Neural crest cell (in vitro differentiated cells): ENCODE data around the gene GREB1L. TPM values are rescaled to one million over a fixed set of nuclear protein-coding genes. Genes with fewer than 3 reads are reported as not detected.
A peak's percentile ranks its signal among the peaks of the same experiment; 100 is the strongest.

Experiments
- DNase-seq: peaks from one replicate; pipeline ENCODE4 v3.0.0; 2021; ENCODE audit warnings: low read depth, mixed read lengths, low spot score
- H3K27ac Mint-ChIP-seq: one replicate; pipeline ENCODE4 v1.8.0; 2021; ENCODE audit warnings: mild to moderate bottlenecking, mixed read lengths; ENCODE audit not compliant: unreplicated experiment
- H3K27me3 Mint-ChIP-seq: 2 replicates; pipeline ENCODE4 v1.8.0; 2021; ENCODE audit warnings: low read depth, mild to moderate bottlenecking, mixed read lengths
- H3K36me3 Mint-ChIP-seq: 2 replicates; pipeline ENCODE4 v1.8.0; 2021; ENCODE audit warnings: low read depth, mild to moderate bottlenecking, mixed read lengths
- H3K4me1 Mint-ChIP-seq: 2 replicates; pipeline ENCODE4 v1.8.0; 2021; ENCODE audit warnings: mixed read lengths
- H3K4me3 Mint-ChIP-seq: one replicate; pipeline ENCODE4 v1.8.0; 2021; ENCODE audit warnings: mild to moderate bottlenecking, mixed read lengths
- H3K9me3 Mint-ChIP-seq: 2 replicates; pipeline ENCODE4 v1.8.0; 2021; ENCODE audit warnings: mixed read lengths
- total RNA-seq: library from RNA; stranded (reverse); gene quantifications from 2 replicates; pipeline ENCODE4 v1.2.1, GENCODE V29; 2021
- TF ChIP-seq, protein P1 (sequence below): fragments of 200-600 bp; sonication (generic); conservative IDR thresholded peaks from 2 replicates; pipeline ENCODE4 v1.5.0; 2021; ENCODE audit warnings: antibody characterized with exemption, mild to moderate bottlenecking

GREB1L gene
- total RNA-seq, 1 donor from 2014 or later = 80.5 TPM

DNA sequence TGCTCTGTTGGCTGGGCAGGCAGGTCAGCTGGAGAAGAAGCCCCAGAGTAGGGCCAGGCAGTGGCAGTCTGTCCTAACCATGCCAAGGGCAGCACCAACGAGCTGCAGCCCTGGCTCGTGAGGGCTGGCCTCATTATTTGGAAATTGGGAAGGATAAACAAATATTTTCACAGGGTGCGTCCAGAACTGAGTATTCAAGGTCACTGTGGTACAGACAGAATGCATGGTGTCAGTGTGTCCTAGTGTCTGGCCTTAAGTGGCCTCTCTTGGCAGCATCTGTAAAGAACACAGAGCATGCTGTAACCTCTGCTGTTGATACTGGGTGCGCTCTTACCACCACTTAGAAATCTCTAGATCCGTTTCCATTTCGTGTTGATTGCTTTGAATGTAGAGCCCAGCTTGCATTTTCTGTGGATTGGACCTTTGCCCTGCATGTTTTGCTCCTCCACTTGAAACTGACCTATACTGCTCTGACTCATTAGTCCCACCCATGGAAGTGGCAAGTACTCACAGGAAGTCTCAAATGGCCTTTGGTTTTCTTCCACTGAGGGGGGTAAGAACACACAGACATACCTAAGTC, 88.2 kb downstream of the GREB1L start:
- TF ChIP-seq, protein P1, sequence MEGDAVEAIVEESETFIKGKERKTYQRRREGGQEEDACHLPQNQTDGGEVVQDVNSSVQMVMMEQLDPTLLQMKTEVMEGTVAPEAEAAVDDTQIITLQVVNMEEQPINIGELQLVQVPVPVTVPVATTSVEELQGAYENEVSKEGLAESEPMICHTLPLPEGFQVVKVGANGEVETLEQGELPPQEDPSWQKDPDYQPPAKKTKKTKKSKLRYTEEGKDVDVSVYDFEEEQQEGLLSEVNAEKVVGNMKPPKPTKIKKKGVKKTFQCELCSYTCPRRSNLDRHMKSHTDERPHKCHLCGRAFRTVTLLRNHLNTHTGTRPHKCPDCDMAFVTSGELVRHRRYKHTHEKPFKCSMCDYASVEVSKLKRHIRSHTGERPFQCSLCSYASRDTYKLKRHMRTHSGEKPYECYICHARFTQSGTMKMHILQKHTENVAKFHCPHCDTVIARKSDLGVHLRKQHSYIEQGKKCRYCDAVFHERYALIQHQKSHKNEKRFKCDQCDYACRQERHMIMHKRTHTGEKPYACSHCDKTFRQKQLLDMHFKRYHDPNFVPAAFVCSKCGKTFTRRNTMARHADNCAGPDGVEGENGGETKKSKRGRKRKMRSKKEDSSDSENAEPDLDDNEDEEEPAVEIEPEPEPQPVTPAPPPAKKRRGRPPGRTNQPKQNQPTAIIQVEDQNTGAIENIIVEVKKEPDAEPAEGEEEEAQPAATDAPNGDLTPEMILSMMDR = no peak
- peaks cover 3% of the 10 kb centered on the region for H3K36me3 Mint-ChIP-seq

DNA sequence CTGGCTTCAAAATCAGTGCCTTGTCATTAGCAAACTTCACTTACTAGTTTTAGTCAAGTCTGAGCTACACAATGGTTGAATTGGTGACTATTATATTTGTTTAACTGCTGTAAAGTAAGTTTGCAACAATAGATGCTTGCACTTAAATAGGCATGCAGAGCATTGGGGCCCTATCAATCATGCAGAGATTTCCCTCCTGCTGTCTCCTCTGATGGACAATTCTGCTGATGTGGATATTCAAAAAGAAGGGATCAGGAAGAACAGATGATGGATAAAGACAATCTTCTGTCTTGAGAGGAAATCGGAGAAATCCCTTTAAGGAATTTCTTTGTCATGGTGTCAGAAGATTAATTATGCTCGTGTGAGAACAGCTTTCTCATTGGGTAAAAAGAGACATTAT, 89.0 kb downstream of the GREB1L start:
- H3K27ac Mint-ChIP-seq = peak overlapping the region; percentile 63
- TF ChIP-seq, protein P1 = no peak

More for the DNA sequence above, 88.2 kb downstream of the GREB1L start:
- Mint-ChIP-seq H3K27ac (peak overlapping the region; percentile 59), H3K4me3 (no peak overlapping the region), H3K4me1 (peaks cover 56% of the 10 kb centered on the region), H3K9me3 (no peaks in the 10 kb centered on the region), H3K27me3 (no peaks in the 10 kb centered on the region)
- no peak for DNase-seq

GRCh38 chr18:21335927-21336488, 94.0 kb downstream of the GREB1L start:
- Mint-ChIP-seq H3K4me3 (no peak overlapping the region), H3K9me3 (peaks cover 2% of the 10 kb centered on the region), H3K27me3 (no peaks in the 10 kb centered on the region), H3K27ac (no peak overlapping the region), H3K4me1 (peaks cover 33% of the 10 kb centered on the region), H3K36me3 (peaks cover 5% of the 10 kb centered on the region)
- TF ChIP-seq, protein P1 = no peak
- no peak for DNase-seq

More for the DNA sequence above, 89.0 kb downstream of the GREB1L start:
- Mint-ChIP-seq H3K9me3 (no peaks in the 10 kb centered on the region), H3K4me3 (peak overlapping the region; percentile 17), H3K27me3 (no peaks in the 10 kb centered on the region), H3K4me1 (peaks cover 58% of the 10 kb centered on the region), H3K36me3 (peaks cover 3% of the 10 kb centered on the region)
- DNase-seq = no peak

DNA sequence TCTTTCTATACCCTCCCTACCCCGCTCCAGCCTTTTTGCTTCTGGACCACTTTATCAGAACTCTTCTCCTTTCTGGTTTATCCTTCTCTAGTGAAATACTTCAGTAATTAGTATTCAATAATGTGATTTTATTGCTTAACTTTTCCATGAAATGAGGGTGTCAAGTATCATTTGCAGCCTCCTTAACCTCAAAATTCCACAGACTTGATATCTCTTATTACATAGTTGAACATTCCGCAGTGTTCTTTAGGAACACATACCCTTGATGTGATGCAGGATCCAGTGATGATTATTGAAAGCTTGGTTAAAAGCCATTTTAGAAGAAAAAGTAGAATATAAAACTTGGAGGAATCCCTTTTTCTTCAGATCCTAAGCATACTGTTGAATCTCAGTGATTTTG, 94.8 kb downstream of the GREB1L start:
- Mint-ChIP-seq H3K36me3 (peaks cover 5% of the 10 kb centered on the region), H3K27ac (no peak overlapping the region), H3K4me3 (no peak overlapping the region), H3K4me1 (peaks cover 30% of the 10 kb centered on the region), H3K27me3 (no peaks in the 10 kb centered on the region), H3K9me3 (peaks cover 2% of the 10 kb centered on the region)
- TF ChIP-seq, protein P1 = no peak
- DNase-seq = no peak

GRCh38 chr18:21341141-21341540, 99.1 kb downstream of the GREB1L start:
- no peaks in the 10 kb centered on the region for H3K27me3 Mint-ChIP-seq
- TF ChIP-seq, protein P1 = no peak
- peaks cover 4% of the 10 kb centered on the region for H3K9me3 Mint-ChIP-seq
- no peak for DNase-seq
- no peak overlapping the region for H3K27ac Mint-ChIP-seq
- H3K4me3 Mint-ChIP-seq = no peak overlapping the region
- H3K36me3 Mint-ChIP-seq = peaks cover 5% of the 10 kb centered on the region
- H3K4me1 Mint-ChIP-seq = peaks cover 44% of the 10 kb centered on the region
